ENCODE measurements around the gene PLGRKT. TPM values are rescaled to one million over a fixed set of nuclear protein-coding genes. Genes with fewer than 3 reads are reported as not detected.

PLGRKT gene
- total and polyA plus RNA-seq, 4 donors = 4.1 to 11.3 (median 7.2) TPM

- Histone ChIP-seq H3K9ac (ENCODE audit: low read depth in 1 of 2, low read length in 2 of 2) (no peak overlapping the region), H3K27ac (ENCODE audit: low read depth in 1 of 2, low read length in 2 of 2) (no peak overlapping the region), H3K4me1 (ENCODE audit: control insufficient read depth in 4 of 4, insufficient read depth in 4 of 4, low read length in 3 of 4) (peaks cover 0 to 5% (median 1%) of the 10 kb centered on the region in 4 donors), H3K36me3 (ENCODE audit: control insufficient read depth in 4 of 4, insufficient read depth in 3 of 4, low read depth in 1 of 4, low read length in 3 of 4) (no peaks in the 10 kb centered on the region), H3K27me3 (ENCODE audit: control insufficient read depth in 4 of 4, insufficient read depth in 4 of 4, low read length in 3 of 4) (no peaks in the 10 kb centered on the region), H3K9me3 (ENCODE audit: control insufficient read depth in 4 of 4, low read length in 3 of 4) (no peaks in the 10 kb centered on the region), H3K4me3 (ENCODE audit: low read depth in 1 of 3, low read length in 3 of 3) (no peak overlapping the region)
- TF ChIP-seq JUND (IDR thresholded peaks at IDR 0.05) (no peak), MAX (IDR thresholded peaks at IDR 0.05) (no peak), RAD21 (IDR thresholded peaks at IDR 0.05) (no peak), SP1 (IDR thresholded peaks at IDR 0.05) (no peak), NR2F2 (IDR thresholded peaks at IDR 0.05) (no peak), FOXA2 (IDR thresholded peaks at IDR 0.05) (no peak), EGR1 (IDR thresholded peaks at IDR 0.05; ENCODE audit: low read depth in 2 of 2) (no peak), FOXA1 (IDR thresholded peaks at IDR 0.05) (no peak), RXRA (IDR thresholded peaks at IDR 0.05) (no peak), HNF4G (IDR thresholded peaks at IDR 0.05) (no peak), ZBTB33 (IDR thresholded peaks at IDR 0.05) (no peak), GABPA (IDR thresholded peaks at IDR 0.05 in 1 of 2, conservative IDR thresholded peaks at IDR 0.05 in 1 of 2) (no peak), CTCF (IDR thresholded peaks at IDR 0.05; ENCODE audit: low read depth, low read length, missing input control) (no peak), HNF4A (conservative IDR thresholded peaks at IDR 0.05) (no peak), YY1 (IDR thresholded peaks at IDR 0.05) (no peak), TAF1 (conservative IDR thresholded peaks at IDR 0.05) (no peak)
- WGBS = 80% methylated on average over 3 of the region's 3 CpGs
- no peak for DNase-seq (ENCODE audit: low spot score)
Observed at GRCh38 chr9:5447337-5447736, 9.6 kb upstream of the PLGRKT start.

GRCh38 chr9:5446451-5447236, 8.9 kb upstream of the PLGRKT start:
- TF ChIP-seq ZBTB33 (IDR thresholded peaks at IDR 0.05) (no peak), HNF4G (IDR thresholded peaks at IDR 0.05) (no peak), NR2F2 (IDR thresholded peaks at IDR 0.05) (no peak), EGR1 (IDR thresholded peaks at IDR 0.05; ENCODE audit: low read depth in 2 of 2) (no peak), FOXA2 (IDR thresholded peaks at IDR 0.05) (no peak)
- H3K27ac ChIP-seq (ENCODE audit: low read depth in 1 of 2, low read length in 2 of 2) = no peak overlapping the region

More at GRCh38 chr9:5446451-5447236, 8.9 kb upstream of the PLGRKT start:
- Histone ChIP-seq H3K27me3 (ENCODE audit: control insufficient read depth in 4 of 4, insufficient read depth in 4 of 4, low read length in 3 of 4) (no peaks in the 10 kb centered on the region), H3K4me1 (ENCODE audit: control insufficient read depth in 4 of 4, insufficient read depth in 4 of 4, low read length in 3 of 4) (peaks cover 0 to 5% (median 1%) of the 10 kb centered on the region in 4 donors), H3K36me3 (ENCODE audit: control insufficient read depth in 4 of 4, insufficient read depth in 3 of 4, low read depth in 1 of 4, low read length in 3 of 4) (no peaks in the 10 kb centered on the region), H3K4me3 (ENCODE audit: low read depth in 1 of 3, low read length in 3 of 3) (no peak overlapping the region), H3K9ac (ENCODE audit: low read depth in 1 of 2, low read length in 2 of 2) (no peak overlapping the region), H3K9me3 (ENCODE audit: control insufficient read depth in 4 of 4, low read length in 3 of 4) (no peaks in the 10 kb centered on the region)
- WGBS = 79% methylated on average over 3 of the region's 3 CpGs
- DNase-seq (ENCODE audit: low spot score) = no peak
